Fibroblast of pulmonary artery (primary cell): ENCODE data around the gene USP14.

Experiments used
- DNase-seq: peaks from one replicate; pipeline ENCODE4 v3.0.0-alpha.2; 2010; ENCODE audit warnings: low read depth
- H3K4me3 ChIP-seq: replicated peaks from 2 replicates; pipeline ENCODE4 v1.5.1; 2011; ENCODE audit warnings: low read depth, mild to moderate bottlenecking, control low read depth, low read length, moderate library complexity
- TF ChIP-seq, protein P1 (sequence below): IDR thresholded peaks from 2 replicates; pipeline ENCODE4 v1.5.1; 2011; ENCODE audit warnings: mild to moderate bottlenecking, control low read depth, low read length, inconsistent platforms; ENCODE audit errors: missing control alignments

The USP14 gene

DNA sequence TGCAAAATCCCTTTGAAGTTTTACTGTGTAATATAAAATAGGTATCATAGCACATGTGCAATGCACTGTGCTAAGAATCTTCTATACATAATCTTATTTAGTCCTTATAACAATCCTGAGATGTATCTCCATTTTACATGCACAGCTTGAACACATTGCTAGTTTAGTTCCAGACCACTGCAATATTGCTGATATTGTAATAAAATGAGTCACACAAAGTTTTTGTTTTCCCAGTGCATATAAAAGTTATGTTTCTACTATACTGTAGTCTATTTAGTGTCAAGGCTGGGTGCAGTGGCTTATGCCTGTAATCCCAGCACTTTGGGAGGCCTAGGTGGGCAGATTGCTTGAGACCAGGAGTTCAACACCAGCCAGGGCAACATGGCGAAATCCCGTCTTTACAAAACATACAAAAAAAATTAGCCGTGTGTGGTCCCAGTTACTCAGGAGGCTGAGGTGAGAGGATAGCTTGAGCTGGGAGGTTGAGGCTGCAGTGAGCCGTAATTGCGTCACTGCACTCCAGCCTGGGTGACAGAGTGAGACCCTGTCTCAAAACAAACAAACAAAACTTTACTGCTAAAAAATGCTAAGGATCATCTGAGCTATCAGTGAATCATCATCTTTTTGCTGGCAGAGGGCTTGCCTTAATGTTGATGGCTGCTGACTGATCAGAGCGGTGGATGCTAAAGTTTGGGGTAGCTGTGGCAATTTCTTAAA lies 1.7 kb upstream of the USP14 start:
- DNase-seq = no peak
- H3K4me3 ChIP-seq = no peak overlapping the region
- TF ChIP-seq, protein P1, sequence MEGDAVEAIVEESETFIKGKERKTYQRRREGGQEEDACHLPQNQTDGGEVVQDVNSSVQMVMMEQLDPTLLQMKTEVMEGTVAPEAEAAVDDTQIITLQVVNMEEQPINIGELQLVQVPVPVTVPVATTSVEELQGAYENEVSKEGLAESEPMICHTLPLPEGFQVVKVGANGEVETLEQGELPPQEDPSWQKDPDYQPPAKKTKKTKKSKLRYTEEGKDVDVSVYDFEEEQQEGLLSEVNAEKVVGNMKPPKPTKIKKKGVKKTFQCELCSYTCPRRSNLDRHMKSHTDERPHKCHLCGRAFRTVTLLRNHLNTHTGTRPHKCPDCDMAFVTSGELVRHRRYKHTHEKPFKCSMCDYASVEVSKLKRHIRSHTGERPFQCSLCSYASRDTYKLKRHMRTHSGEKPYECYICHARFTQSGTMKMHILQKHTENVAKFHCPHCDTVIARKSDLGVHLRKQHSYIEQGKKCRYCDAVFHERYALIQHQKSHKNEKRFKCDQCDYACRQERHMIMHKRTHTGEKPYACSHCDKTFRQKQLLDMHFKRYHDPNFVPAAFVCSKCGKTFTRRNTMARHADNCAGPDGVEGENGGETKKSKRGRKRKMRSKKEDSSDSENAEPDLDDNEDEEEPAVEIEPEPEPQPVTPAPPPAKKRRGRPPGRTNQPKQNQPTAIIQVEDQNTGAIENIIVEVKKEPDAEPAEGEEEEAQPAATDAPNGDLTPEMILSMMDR = no peak

DNA sequence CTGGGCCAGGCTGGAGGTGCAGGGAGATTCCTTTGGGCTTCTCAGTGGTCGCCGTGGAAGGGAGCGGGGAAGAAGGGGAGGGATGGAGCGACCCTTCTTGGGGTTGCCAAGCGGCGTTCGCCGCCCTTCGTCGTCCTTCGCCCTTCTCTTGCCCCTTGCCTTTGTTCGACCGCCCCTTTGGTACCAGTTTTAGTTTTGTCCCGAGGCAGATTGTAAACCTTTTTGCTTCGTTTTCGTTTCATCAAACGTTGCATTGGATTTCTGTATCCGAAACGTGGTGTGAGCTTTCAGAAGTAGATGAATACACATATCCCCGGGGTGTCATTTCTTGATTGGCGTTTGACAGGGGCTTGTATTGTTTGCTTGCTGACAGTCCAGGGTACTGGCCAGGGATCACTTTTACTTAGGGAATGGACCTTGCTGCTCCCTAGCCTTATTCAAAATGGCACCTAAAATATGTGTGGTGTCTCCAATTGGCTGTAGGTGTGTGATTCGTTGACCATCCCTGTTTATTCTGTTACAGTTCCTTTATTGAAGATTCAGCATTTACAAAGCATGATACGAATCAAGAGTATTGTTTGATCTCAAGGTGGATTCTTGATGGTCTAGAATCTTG lies 788 bp downstream of the USP14 start:
- TF ChIP-seq, protein P1 = no peak
- DNase-seq = peak; percentile 26
- H3K4me3 ChIP-seq = peak overlapping the region; percentile 77

DNA sequence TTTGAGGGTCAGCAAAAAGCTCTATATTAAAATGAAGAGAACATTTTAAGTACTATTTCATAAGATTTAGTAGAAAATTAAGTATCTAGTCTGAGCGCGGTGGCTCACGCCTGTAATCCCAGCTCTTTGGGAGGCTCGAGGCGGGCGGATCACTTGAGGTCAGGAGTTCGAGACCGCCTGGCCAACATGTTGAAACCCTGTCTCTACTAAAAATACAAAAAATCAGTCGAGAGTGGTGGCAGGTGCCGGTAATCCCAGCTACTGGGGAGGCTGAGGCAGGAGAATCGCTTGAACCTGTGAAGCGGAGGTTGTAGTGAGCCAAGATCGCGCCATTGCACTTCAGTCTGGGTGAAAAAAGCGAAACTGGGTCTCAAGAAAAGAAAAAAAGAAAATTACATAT lies 1.6 kb downstream of the USP14 start:
- TF ChIP-seq, protein P1 = no peak
- DNase-seq = no peak
- peak overlapping the region; percentile 77 for H3K4me3 ChIP-seq

DNA sequence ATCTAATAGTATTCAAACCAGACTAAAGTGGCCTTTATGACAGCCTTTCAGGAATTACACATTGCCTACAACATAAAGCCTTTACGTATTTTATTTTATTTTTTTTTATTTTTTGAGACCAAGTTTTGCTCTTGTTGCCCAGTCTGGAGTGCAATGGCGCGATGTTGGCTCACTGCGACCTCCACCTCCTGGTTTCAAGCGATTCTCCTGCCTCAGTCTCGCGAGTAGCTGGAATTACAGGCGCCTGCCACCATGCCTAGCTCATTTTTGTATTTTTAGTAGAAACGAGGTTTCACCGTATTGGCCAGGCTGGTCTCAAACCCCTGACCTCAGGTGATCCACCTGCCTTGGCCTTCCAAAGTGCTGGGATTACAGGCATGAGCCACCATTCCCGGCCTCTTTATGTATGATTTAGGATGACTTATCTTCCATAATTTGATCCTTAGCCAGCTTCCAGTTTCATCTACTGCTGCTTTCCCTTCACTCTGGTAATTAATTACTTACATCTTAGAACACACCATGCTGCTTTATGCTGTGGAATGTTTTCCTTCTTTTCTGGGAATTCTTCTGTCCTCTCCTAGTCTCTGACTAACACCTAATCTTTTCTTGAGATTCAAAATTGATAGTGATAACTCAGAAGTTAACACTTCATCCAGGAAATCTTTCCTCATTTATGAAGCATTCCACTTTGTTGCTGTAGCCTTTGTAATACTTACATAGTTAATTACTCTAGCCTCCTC lies 2.6 kb downstream of the USP14 start:
- no peak overlapping the region for H3K4me3 ChIP-seq
- no peak for DNase-seq
- TF ChIP-seq, protein P1 = no peak

DNA sequence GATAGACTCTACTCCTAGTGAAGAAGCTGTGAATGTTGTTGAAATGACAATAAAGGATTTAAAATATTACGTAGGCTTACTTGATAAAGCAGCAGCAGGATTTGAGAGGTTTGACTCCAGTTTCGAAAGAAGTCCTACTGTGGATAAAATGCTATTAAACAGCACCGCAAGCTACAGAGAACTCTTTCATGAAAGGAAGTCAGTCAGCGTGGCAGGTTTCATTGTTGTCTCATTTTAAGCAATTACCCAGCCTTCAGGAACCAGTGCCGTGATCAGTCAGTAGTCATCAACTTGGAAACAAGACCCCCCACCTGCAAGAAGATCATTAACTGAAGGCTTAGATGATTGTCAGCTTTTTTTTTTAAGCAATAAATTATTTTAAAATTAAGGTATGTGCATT lies 14.0 kb downstream of the USP14 start:
- TF ChIP-seq, protein P1 = no peak
- no peak for DNase-seq
- H3K4me3 ChIP-seq = no peak overlapping the region

DNA sequence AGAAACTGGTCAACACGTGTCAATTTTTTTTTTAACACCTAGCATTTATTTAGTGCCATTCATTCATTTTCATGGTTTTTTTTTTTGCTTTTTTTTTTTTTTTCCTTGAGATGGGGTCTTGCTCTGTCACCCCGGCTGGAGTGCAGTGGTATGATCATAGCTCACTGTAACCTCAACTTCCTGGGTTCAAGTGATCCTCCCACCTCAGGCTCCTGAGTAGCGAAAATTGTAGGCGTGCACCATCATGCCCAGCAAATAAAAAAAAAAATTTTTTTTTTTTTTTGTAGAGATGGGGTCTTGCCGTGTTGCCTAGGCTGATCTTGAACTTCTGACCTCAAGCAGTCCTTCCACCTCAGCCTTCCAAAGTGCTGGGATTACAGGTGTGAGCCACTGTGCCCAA lies 21.1 kb downstream of the USP14 start:
- DNase-seq = no peak
- H3K4me3 ChIP-seq = no peak overlapping the region
- TF ChIP-seq, protein P1 = no peak
